GM18909 (cell line): ENCODE data around the gene RMP24.
"Not testable (repeated sequence)": the region's sequence is repeated elsewhere in the genome, so short reads cannot be mapped to it uniquely, and the experiment has no call there.

Experiments used
- ATAC-seq: cut with Tn5 transposase; IDR thresholded peaks from one replicate; pipeline ENCODE4 v1.9.1; 2021; ENCODE audit warnings: mild to moderate bottlenecking; ENCODE audit not compliant: unreplicated experiment, poor library complexity

Gene RMP24

DNA sequence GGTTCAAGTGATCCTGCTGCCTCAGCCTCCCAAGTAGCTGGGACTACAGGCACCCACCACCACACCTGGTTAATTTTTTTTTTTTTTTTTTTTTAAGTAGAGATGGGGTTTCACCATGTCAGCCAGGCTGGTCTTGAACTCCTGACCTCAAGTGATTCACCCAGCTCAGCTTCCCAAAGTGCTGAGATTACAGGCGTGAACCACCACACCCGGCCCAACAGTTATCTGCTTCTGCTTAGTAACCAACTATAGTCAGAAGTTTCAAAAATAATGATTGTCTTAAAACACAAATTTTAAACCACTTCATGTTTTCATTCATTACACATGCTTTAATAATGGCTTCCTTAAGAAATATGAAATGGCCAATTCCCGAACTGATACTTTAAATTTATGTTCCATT lies 51.8 kb downstream of the RMP24 start:
- ATAC-seq, result not testable (repeated sequence)

DNA sequence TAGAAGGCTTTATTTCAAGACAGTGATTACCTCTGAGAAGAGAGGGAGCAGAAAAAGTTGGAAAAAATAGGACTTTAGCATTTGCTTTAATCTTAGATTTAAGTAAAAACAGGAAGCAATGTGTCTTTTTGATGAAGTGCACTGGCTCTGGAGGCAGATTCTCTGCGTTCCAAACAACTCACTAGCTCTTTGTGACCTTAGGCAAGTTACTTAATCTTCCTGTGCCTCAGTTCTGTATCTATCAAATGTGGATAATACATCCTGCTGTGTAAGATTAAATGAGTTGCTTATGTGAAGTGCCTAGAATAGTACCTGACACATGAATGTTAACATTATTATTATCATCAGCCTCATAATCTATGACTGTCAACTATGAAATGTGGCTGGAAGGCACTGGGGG lies 52.5 kb downstream of the RMP24 start:
- ATAC-seq, result no peak

DNA sequence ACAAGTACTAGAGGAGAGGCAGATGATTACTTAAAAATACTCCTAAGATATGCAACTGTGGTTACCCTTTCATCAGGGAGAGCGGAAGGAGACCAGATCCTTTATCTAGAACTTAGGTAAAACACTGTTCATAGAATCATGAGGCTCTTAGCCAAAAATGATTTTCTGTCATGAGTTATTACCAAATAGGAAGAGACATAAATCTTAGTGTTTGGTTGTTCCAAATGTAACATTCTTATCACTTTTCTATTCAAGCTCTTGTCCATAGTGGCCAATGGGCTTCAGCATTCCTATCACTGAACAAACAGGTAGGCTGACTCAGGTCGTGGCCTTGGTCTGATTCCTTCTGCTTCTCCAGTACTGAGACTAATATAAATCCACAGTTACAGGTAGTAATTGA lies 56.4 kb downstream of the RMP24 start:
- no peak for ATAC-seq
